GM18508 (cell line): Measurements from ENCODE around the gene SYNGR1.
"Not testable (repeated sequence)": the region's sequence is repeated elsewhere in the genome, so short reads cannot be mapped to it uniquely, and the experiment has no call there.

Experiments
- ATAC-seq: cut with Tn5 transposase; IDR thresholded peaks from one replicate; pipeline ENCODE4 v1.9.1; 2021; ENCODE audit warnings: moderate number of reproducible peaks; ENCODE audit not compliant: insufficient read depth, unreplicated experiment

SYNGR1 gene

GRCh38 chr22:39349506-39349966 lies 255 bp upstream of the SYNGR1 start:
- no peak for ATAC-seq

GRCh38 chr22:39350757-39351688 lies 1.2 kb downstream of the SYNGR1 start:
- ATAC-seq: no peak

- no peak for ATAC-seq
Measured at GRCh38 chr22:39351689-39352214, 2.0 kb downstream of the SYNGR1 start.

GRCh38 chr22:39352306-39352891 lies 2.6 kb downstream of the SYNGR1 start:
- ATAC-seq: no peak

- ATAC-seq: no peak
Measured at GRCh38 chr22:39353346-39353745, 3.6 kb downstream of the SYNGR1 start.

- ATAC-seq: no peak
Measured at GRCh38 chr22:39355080-39355479, 5.3 kb downstream of the SYNGR1 start.

- ATAC-seq: not testable (repeated sequence)
Measured at GRCh38 chr22:39355805-39356204, 6.0 kb downstream of the SYNGR1 start.

- ATAC-seq: no peak
Measured at GRCh38 chr22:39356464-39356863, 6.7 kb downstream of the SYNGR1 start.

GRCh38 chr22:39357110-39358108 lies 7.6 kb downstream of the SYNGR1 start:
- ATAC-seq: not testable (repeated sequence)

- not testable (repeated sequence) for ATAC-seq
Measured at GRCh38 chr22:39358197-39358596, 8.4 kb downstream of the SYNGR1 start.

- no peak for ATAC-seq
Measured at GRCh38 chr22:39359659-39360195, 9.9 kb downstream of the SYNGR1 start.

GRCh38 chr22:39360242-39360641 lies 10.5 kb downstream of the SYNGR1 start:
- no peak for ATAC-seq

- no peak for ATAC-seq
Measured at GRCh38 chr22:39360674-39361413, 11.1 kb downstream of the SYNGR1 start.

GRCh38 chr22:39361496-39361895 lies 11.7 kb downstream of the SYNGR1 start:
- ATAC-seq: no peak

GRCh38 chr22:39362271-39362670 lies 12.5 kb downstream of the SYNGR1 start:
- no peak for ATAC-seq

GRCh38 chr22:39362932-39363331 lies 13.1 kb downstream of the SYNGR1 start:
- ATAC-seq: no peak

- ATAC-seq: no peak
Measured at GRCh38 chr22:39363751-39364515, 14.1 kb downstream of the SYNGR1 start.

GRCh38 chr22:39364714-39365491 lies 15.1 kb downstream of the SYNGR1 start:
- no peak for ATAC-seq
